C1 segment of cervical spinal cord (tissue), 14 donors: ENCODE results near the gene PRDM7.
"Not testable (repeated sequence)": the region's sequence is repeated elsewhere in the genome, so short reads cannot be mapped to it uniquely, and the experiment has no call there.

Experiments used
- DNase-seq, 14 donors: peaks; one replicate each; lab custom pipeline; 2025; lab: John Stamatoyannopoulos, UW

Gene PRDM7

GRCh38 chr16:90015586-90016338 is 61.4 kb downstream of the PRDM7 start:
- peak in 1 of 14 donors; percentile 56 for DNase-seq

- DNase-seq = peak in 1 of 14 donors; percentile 21
These were observed 64.0 kb downstream of the PRDM7 start for GRCh38 chr16:90012991-90013745.

GRCh38 chr16:90011908-90012501 is 65.1 kb downstream of the PRDM7 start:
- DNase-seq = no peak

- no peak for DNase-seq
These were observed 65.7 kb downstream of the PRDM7 start for GRCh38 chr16:90011508-90011819.

- DNase-seq = no peak
These were observed 66.2 kb downstream of the PRDM7 start for GRCh38 chr16:90010676-90011507.

GRCh38 chr16:90009172-90009899 is 67.8 kb downstream of the PRDM7 start:
- DNase-seq = no peak

GRCh38 chr16:90008708-90009145 is 68.4 kb downstream of the PRDM7 start:
- DNase-seq = no peak

GRCh38 chr16:90007635-90008234 is 69.4 kb downstream of the PRDM7 start:
- not testable (repeated sequence) for DNase-seq

- DNase-seq = no peak
These were observed 70.1 kb downstream of the PRDM7 start for GRCh38 chr16:90007015-90007414.
